ENCODE data around the gene RNF19B.

The RNF19B gene

GRCh38 chr1:32886828-32887414, 77.7 kb downstream of the RNF19B start:
- no peak for DNase-seq (ENCODE audit: low read depth)
